Right lobe of liver (tissue), 4 donors: ENCODE measurements around the gene HAL.

Experiments used
- CTCF ChIP-seq, 4 donors: fragments of 200-600 bp in 3 of 4; fragments of 450-650 bp in 1 of 4; IDR thresholded peaks; one replicate each; pipeline versions ENCODE4 v1.5.1 to v1.8.0; 2016 to 2022; ENCODE audit warnings: antibody characterized with exemption in 4 of 4, mild to moderate bottlenecking in 2 of 4
- POLR2A ChIP-seq: fragments of 450-650 bp; IDR thresholded peaks from one replicate; pipeline ENCODE4 v1.6.1; 2017; ENCODE audit warnings: antibody characterized with exemption, mild to moderate bottlenecking
- donor health status: DM: no; HTN: no; CAD: no.
- donor health status: DM: no; HTN: no; CAD: no.
- donor health status: DM: no; HTN: yes; CAD: no.

- TF ChIP-seq CTCF (IDR thresholded peaks at IDR 0.05): no peak
- TF ChIP-seq POLR2A: no peak
These were observed 18.3 kb downstream of the HAL start for GRCh38 chr12:95977764-95978305.
